Iris pigment epithelial cell (primary cell): ENCODE measurements around the gene SYT1.

ENCODE experiments used
- DNase-seq: peaks from one replicate; pipeline ENCODE4 v3.0.0-alpha.2; 2011; ENCODE audit warnings: low read depth

The SYT1 gene

DNA sequence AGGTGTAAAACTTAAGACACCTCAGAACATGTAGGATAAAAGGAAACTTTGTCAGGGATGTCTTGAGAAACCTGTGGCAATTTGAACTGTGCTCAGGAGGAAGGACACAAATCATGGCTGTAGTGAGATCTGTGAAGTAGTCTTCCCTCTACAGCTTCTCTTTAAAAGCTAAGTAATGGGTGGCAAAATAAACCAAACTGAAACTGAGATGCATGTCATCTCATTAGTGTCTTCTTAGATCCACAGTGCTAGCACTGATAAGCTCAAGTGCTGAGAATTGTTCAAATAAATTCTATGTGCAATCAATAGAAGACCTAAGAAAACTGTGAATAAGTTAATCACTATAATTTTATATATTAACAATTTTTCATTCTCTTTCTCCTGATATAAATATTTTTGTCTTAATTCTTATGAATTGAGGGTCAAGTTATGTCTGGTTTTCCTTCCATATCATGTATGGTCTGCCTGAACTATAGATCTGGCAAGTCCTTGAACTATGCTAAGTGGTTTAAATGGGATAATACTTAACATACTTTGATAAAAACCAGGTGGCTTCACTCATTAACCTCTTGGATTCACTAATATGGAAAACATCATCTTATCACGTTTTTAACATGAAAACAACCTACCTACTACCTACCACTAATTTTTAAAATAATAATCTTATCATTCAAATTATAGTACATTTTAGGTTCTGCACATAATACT, 27.2 kb downstream of the SYT1 start:
- DNase-seq: no peak

DNA sequence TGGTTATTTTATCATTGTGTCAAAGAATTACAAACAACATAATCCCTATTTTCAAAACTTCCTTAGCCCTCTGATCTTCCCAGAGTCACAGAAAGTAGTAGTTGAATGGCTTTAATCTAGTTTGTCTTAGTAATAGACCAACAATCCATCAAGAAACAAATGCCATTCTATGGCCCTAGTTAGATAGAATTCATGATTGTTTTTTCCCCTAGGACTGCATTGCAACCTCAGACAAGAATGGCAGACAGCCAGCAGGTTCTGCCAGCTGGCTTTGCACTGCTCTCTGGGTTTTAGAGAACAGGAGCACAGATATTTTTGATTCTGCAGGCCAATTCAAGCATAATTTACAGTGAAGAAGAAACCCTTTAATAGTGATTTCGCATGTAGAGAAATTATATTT, 33.8 kb downstream of the SYT1 start:
- peak; percentile 31 for DNase-seq

DNA sequence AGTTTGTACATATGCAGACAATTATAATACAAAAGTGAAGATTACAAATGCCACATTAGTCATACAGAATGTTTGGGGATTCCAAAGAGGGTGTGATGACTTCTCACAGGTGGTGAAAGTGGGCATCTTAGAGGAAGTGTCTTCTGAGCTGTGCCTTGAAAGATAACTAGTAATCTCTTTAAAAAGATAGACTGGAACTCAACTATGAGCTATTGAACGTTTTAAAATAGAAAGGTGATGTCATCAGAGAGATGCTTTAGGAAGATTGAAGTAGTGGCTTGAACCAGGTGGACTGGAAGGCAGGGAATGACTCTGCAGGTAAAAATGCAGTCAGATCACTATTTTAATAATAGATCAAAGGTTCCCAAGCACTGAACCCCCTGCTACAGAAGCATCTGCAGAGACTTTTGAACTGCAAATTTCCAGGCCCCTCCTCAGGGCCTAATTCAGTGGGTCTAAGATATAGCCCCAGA, 50.3 kb downstream of the SYT1 start:
- no peak for DNase-seq

DNA sequence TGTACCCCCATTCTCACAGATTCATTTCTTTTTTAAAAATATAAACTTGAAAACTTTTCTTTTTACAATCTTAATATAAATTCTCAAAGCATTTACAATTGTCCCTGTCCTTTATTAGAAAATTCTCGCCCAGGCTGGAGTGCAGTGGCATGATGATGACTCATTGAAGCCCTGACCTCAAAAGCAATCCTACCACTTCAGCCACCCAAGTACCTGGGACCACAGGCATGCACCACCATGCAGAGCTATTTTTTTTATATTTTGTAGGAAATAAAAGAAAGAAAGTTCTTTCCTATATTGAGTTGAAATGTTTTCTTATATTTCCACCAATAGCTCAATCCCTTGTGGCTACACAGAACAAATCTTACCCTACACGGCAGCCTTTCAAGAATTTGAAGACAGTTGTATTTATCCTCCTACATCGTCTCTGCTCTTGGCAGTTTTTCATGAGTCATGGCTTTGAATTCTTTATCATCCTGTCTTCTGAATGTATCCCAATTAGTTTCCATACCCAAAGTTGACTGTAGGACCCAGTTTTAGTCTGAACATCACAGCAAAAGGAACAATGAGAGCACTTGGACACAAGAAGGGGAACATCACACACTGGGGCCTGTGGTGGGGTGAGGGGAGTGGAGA, 52.4 kb downstream of the SYT1 start:
- DNase-seq: peak; percentile 47

DNA sequence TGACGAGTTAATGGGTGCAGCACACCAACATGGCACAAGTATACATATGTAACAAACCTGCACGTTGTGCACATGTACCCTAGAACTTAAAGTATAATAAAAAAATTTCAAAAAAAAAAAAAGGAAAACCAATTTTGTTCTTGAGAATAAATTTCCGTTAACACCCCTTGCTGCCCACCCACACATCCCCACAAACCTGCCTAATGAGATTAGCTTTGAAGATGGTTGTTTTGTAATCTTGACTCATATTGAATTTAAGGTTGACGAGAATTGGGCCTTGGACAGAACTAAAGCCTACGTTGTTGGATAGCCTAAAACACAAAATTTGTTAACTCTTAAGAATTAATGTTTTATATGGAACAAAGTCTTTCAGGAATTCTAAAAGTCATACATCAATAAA, 52.9 kb downstream of the SYT1 start:
- DNase-seq: no peak

DNA sequence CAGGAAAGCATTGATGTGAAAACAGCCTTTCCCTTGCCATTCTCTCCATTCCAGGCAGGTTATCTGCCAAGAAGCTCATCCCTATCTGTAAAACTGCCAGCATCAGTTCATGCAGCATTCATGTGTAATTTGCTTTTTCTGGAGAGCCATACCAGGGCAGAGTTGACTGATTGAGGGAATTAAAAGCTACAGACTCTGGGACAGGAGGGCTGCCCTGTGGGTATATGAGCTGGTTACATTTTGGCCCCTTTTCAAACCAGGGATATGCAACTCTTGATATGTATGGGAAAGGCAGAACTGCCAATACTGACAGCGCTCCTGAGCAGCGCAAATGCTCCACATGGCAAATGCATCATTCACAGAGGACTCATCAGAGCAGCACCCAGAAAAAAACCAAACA, 53.7 kb downstream of the SYT1 start:
- DNase-seq: no peak

DNA sequence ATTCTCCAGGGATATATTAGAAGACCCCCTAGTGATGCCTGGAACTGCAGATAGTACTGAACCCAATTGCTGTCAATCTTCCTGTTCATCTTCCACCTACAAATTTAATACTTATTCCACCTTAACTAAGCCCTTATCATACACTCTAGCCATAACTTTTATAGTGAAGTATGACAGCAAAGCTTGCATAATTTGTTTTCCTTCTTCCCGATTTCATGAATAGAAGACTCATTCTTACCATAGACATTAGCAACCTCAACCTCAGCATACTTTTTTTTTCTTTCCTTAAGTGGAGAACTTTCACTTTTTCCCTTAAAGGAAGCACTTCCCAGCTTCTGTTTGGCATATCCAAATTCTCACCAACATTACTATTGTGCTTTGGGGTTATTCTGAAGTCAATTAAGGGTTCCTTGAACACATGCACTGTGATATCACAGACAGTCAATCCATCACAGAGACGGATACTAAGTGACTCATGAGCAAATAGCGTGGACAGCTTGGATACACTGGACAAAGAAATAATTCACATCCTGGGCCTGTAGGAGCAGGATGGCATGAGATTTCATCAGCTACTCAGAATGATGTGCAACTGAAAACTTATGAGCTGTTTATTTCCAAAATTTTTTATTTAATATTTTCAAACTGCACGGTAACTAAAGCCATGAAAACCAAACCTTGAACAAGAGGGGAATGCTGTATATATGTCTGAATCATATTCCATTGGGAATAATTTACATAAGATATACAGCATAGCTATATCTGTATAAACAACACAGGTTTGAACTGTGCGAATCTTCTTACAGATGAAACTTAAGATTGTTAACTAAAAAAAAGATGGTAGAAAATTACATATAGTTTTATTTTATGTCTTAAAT, 63.9 kb downstream of the SYT1 start:
- peak; percentile 37 for DNase-seq

DNA sequence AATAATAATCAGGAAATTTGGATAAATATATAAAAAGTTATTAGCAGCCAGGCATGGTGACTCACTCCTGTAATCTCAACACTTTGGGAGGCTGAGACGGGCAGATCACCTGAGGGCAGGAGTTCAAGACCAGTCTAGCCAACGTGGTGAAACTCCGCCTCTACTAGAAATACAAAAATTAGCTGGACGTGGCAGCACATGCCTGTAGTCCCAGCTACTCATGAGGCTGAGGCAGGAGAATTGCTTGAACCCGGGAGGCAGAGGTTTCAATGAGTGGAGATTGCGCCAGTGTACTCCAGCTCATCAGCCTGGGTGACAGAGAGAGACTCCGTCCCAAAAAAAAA, 64.5 kb downstream of the SYT1 start:
- no peak for DNase-seq

DNA sequence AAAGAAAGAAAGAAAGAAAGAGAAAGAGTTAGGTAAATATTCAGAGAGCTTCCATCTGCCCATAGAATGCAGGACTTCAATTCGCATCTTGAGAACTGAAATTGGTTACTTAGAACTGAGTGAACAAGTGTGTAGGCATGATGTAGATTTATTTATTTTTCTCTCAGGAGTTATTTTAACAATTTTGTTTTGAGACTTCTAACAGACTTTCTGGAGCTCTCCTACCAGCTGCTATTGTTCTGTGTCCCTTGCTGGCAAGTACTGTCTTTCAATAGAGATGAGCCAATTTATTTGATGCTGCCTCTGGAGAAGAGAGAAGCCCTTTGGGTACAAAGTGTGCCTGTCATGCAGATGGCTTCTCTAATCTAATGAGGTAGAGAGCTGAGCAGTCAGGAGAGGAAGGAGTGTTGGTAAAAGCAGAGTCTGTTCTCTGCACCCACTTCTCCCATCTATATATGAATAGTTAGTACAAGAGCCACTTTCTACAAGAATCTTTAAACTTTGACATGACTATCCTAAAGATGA, 67.0 kb downstream of the SYT1 start:
- DNase-seq: no peak

DNA sequence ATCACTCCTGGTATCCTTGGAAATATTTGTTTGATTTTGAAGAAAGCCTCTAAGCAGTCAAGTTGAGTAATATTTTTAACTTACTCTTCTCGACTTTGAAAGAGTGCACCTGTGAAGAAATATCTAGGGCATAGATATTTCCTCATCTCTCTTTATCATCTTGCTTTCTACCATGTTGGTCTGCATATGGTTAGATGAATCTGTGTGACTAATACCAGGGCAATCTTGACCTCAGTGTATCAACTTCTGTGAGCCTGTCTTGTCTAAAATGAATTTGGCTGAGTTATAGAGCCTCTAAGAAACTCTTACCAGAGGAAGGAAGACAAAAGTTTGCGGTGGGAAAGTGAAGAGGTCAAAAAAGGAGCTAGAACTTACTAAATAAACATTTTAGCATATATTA, 68.4 kb downstream of the SYT1 start:
- peak; percentile 18 for DNase-seq

DNA sequence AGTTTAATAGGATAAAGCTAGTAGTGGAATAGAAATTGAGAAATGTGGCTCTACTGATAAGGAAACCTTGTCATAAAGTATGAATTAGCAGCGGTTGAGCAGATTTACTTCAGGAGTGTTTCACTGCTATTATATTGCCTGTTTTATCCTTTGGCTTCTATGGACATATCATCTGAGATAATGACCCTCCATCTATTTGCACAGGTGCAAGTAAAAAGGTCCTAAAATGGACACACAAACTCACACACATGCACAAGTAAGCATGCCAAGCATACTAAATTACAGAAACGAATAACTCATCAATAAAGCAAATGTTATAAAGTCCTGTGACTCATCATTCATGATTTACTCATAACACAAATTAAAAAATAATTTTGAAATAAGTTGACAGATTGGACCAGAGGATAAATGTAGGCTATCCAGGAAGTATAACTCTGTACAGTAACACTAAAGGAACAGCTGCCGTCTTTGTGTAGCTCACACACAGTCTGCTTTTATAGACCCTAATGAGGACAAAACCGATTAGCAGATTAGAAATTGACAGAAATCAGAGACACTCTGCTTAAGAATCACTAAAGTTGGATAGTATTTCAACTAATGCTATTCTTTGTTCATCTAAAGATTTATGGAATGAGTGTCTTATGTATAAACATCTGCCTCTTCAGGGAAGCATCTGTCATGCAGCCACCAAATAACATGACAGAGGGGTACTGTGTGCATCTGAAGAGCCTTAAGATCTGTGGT, 73.9 kb downstream of the SYT1 start:
- DNase-seq: no peak

DNA sequence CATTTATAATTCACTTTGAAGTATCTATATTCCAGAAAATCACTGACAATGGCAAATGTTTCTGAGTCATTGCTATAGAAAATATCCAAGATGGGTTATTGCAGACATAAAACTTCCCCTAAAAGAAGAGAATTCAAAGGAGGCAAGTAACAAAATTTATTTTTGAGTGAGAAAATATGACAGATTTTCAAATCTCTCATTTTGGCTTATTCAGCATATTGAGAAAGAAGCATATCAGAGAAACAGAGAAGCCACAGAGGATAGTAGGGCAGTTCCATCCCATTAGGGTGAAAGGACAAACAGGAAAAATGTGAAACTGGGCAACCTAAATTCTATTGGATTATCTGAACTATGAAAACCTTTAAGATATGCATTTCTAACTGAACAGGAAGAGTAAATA, 85.0 kb downstream of the SYT1 start:
- DNase-seq: no peak

DNA sequence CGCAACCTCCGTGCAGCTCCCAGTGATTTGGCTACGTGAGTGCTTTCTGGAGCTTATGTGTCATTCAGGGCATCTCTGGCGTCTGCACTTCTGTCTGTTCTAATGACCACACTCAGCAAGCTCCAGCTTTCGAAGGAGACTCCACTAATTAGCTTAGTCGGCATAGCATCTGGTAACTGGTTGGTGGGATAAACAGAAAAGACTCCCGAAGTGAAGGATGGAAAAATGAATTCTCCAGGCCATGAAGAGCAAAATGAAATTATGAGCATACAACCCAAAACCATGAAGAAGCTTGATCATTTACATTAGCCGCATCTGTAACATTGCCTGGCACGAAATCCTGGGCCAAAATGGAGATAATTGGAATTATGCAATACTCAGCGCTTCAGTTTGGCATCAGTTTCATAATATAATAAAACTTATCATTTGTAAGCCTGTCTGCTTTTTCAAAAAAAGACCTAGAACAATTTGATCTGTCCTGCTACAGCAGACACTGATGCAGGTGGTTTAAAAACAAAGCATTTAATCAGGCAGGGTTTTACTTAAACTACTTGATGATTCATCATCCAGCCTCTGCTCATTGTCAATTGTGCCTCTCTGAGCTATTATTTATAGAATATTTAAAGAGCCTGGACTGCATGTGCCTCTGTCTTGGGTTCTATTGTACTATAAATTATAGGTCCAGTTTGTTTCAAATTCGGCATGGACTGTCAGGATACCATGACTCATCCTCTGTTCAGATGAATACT, 87.4 kb downstream of the SYT1 start:
- DNase-seq: peak; percentile 3

DNA sequence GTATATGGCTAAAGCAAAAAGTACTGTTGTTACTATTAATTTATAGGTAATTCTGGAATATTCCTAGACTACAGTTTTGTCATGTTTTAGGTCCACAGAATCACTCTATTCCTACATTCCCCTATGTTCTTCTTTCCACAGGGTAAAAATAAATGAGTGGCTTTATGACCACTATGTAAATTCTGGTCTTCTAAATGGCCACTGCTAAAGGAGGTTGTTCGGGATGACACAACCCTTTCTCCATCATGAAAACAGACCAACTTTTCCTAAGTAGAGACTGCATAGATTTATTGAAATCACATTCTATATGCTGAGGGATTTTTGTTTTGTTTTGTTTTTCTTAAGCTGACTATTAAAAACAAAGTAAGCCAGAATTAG, 88.0 kb downstream of the SYT1 start:
- no peak for DNase-seq

DNA sequence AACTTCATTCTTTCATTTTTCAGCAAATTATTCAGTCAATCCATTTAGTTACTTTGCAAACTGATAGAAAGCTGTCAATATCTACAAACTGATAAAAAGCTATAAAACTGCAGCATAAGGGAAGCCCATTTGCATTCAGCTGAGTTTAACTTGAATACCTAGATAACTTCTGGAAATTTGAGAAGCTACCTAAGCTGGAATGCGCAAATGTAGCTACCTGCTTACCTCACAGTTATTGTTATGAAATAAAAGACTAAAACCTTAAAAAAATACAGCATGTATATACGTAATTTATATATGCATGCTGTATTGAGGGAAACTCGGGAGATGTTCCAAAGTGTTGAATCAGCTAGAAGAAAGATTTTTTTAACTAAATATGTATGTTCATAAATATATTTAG, 94.4 kb downstream of the SYT1 start:
- DNase-seq: no peak

DNA sequence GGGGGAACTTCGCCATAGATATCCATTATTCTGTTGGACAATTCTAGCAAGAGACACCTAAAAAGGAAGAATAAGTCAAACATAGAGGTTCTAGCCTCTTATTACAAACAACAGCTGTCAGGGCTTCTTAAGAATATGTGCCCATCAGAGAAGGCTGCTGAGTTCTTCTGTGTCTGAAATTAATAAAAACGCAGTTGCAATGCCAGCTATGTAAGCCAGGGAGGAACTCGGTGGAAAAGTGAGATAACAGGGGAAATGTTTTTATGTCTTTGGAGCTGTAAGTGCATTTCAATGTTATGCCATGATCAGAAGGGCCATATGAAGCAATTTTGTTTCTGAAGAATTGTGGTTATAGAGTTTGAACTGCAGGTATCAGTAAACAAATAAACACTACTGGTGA, 95.0 kb downstream of the SYT1 start:
- DNase-seq: peak; percentile 5

DNA sequence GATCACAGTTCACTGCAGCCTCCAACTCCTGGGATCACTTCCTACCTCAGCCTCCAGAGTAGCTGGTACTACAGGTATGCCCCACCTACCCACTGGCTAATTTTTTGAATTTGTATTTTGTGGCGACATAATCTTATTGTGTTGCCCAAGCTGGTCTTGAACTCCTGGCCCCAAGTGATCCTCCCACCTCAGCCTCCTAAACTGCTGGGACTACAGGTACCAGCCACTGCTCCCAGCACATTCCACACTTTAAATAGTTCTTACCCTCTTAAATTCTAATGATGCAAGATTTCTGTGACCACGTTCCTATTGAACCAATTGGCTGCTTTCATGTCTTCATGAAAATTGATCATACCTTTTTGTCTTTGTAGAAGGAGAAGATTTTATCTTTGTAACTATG, 96.6 kb downstream of the SYT1 start:
- DNase-seq: no peak

DNA sequence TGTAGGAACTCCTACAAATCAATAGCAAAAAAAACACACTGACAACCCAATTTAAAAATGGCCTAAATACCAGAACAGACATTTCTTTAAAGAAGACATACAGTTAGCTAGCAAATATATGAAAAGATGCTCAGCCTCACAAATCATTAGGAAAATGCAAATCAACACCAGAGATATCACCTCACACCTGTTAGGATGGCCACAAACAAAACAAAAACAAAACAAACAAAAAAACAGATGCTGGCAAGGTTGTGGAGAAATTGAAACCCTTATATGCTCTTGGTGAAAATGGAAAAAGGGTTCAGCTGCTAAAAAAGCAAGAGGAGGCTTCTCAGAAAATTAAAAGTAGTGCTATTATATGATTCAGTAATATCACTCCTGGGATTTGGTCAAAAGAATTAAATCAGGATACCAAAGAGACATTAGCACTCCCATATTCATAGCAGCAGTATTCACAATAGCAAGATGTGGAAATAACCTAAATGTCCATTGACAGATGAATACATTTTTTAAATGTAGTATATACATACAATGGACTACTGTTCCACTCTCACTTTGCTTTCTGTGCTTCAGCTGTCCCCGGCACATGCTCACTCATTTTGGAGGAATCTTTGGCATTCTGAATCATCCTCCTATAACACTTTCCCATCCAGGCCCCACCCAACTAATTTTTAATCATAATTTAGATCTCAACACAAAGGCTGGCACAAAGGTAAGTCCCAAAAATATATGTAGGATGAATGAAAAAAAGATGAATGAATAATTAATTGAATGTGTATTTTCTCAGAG, 99.1 kb downstream of the SYT1 start:
- DNase-seq: peak; percentile 49

DNA sequence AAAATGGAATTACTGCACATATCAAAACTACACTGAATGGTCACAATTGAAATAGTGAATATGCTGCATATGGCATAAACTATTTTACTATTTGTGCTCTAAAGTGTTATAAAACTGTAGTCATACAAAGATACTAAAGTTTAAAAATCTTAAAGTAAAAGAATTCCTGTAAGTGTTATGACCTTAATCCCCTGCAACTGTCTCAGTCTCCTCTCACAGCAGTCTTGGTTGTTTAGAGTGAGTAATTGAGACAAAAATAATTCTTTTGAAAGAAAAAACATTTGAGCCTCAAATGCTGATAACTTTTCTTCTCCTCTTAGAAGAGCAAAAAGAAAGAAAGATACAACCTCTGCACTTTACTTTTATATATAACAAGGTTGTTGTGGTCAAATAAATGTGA, 99.9 kb downstream of the SYT1 start:
- peak; percentile 7 for DNase-seq

DNA sequence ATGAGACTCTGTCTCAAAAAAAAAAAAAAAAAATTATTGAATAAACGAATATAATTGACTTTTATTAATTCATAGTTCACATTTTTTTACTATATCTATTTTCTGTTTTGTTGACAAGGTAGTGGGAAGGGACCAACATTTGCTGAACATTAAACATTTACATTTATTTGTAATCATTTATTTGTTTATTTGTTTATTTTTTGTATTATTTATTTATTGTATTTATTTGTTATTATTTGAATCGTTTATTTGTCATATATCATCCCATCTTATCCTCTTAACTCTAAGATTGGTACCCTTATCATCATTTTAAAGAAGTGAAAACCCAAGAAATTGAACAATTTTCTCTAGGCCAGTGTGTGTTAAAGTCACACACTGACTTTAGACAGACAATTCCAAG, 101.5 kb downstream of the SYT1 start:
- no peak for DNase-seq

DNA sequence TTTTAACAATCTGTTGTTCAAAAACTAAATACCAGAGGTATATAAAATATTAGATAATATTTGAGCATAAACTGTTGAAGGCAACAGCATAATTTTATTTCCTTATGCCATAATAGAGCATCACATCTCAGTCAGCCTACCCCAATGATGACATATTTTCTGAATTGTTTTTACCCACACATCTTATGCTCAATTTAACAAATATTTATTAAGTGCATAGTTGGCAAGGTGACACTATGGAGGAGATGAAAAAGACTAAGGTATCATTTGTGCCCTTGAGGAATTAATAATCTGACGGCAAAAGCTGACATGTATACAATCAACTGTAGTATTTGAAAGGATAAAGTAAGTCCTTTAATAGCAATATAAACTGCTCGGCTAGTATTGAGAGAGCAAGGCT, 102.4 kb downstream of the SYT1 start:
- DNase-seq: no peak
